HG03095 (cell line): ENCODE measurements around the gene APAF1.
A peak's percentile ranks its signal among the peaks of the same experiment; 100 is the strongest.

Source experiments
- ATAC-seq: cut with Tn5 transposase; IDR thresholded peaks from one replicate; pipeline ENCODE4 v1.9.1; 2021; ENCODE audit warnings: moderate library complexity; ENCODE audit not compliant: unreplicated experiment

The APAF1 gene

GRCh38 chr12:98721204-98721702 lies 76.2 kb downstream of the APAF1 start:
- ATAC-seq: no peak

- no peak for ATAC-seq
Observed at GRCh38 chr12:98724384-98725155, 79.5 kb downstream of the APAF1 start.

DNA sequence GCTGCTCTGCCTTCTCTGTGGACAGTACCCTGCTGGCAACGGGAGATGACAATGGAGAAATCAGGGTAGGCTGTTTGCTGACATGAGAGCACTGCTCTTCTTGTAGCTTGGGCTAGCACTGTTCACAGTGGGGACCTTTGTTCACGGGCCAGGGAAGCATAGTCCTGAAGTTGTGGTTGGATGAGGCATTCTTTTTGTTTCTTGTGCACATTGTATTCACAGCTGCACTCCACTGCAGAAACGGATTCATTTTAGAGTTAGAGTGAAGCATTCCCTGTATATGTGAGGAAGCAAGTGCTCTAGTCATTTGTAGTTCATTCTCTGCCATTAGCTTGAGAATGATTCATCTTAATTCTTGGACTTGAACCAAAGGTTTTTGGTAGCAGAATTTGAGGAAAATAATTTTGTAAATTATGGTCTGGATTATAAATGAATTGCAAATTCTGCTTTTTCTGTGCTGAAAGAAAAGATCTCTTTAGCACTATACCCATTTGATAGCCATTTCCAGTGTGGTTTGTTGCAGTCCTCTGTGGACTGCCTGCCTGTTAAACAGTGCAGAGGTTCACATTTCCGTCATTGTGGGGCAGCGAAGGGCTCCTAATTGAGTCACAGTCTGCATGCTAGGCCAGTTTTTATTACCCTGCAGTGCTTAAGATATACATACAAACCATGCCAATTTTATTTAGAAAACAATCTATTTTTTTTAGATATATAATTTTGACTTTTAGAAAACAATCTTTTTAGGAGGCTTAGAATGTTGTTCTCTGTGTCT lies 80.6 kb downstream of the APAF1 start:
- ATAC-seq: peak; percentile 72

DNA sequence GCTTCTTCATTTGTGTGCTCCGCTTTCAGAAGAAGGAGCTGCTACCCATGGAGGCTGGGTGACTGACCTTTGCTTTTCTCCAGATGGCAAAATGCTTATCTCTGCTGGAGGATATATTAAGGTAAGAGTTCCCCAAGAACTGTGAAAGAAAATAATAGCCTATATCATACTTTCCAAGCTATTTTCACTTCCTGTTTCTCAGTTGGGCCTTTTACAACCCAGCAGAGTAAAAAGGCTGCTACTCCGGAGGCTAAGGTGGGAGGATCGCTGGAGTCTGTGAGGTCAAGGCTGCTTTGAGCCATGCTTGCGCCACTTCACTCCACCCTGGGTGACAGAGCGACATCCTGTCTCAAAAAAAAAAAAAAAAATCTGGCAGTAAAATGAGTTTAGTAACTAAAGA lies 82.1 kb downstream of the APAF1 start:
- ATAC-seq: no peak

GRCh38 chr12:98730412-98730811 lies 85.3 kb downstream of the APAF1 start:
- no peak for ATAC-seq

DNA sequence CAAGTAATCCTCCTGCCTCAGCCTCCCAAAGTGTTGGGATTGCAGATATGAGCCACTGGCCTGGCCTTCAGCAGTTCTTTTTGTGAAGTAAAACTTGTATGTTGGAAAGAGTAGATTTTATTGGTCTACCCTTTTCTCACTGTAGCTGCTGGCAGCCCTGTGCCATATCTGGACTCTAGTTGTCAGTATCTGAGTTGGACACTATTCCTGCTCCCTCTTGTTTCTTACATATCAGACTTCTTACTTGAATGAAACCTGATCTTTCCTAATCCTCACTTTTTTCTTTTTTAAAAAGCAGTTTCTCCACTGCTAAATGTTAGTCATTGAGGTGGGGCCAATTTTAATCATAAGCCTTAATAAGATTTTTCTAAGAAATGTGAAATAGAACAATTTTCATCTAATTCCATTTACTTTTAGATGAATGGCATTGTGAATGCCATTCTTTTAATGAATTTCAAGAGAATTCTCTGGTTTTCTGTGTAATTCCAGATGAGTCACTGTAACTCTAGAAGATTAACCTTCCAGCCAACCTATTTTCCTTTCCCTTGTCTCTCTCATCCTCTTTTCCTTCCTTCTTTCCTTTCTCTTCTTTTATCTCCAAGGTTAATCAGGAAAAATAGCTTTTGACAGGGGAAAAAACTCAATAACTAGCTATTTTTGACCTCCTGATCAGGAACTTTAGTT lies 88.7 kb downstream of the APAF1 start:
- ATAC-seq: no peak

- no peak for ATAC-seq
Observed at GRCh38 chr12:98735821-98736220, 90.7 kb downstream of the APAF1 start.

GRCh38 chr12:98736352-98737321 lies 91.5 kb downstream of the APAF1 start:
- ATAC-seq: no peak

GRCh38 chr12:98737322-98737712 lies 92.2 kb downstream of the APAF1 start:
- no peak for ATAC-seq

DNA sequence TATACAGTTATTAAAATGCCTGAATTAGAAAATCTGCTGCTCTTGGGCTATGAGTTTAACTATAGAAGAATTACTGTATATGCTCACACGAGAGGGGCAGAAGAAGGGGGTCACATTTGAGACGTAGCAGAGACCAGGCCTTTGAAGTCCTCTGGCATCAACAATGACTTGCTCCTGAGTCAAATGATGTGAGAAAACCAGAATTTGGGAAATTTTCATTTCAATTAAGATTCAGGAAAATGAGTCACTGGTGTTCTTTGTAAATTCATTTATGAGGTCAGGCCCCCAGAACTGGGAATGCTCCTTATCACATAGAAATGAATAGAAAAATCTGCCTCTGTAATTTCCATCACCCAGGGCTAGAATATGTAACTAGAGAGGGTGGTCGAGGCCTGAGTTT lies 92.9 kb downstream of the APAF1 start:
- ATAC-seq: no peak

DNA sequence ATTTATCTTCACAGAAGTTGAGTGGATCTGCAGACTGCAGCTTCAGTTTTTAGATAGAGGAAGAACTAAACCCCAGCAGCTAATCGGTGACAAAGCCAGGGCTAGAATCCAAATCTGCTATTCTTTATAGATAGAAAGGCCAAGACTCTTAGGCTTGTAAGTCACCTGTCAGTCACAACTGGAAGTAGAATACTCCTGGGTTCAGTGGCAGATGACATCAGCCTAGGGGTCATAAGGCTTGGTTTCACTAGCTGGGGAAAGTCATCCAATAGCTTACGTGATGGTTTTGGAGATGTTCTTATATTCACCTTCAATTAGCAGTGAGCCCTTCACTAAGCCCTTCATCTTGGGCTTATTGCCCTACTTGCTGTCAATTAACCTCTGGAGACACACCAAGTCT lies 93.4 kb downstream of the APAF1 start:
- no peak for ATAC-seq

DNA sequence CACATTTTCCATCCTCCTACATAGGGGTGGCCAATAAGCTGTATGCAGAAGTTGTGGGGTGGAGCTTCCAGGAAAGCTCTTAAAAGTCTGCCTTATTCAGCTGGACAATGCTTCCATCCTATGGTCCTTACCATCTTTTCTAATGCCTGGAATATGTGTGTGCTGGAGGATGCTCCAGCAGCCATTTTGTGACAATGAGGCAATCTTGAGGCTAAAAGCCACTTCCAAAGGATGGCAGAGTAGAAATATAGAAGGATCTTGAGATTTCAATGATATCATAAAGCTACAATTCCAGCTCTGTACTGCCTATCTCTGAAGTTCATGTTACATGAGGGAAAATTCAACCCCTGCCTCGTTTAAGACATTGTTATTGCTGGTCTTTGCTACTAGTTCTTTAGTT lies 95.7 kb downstream of the APAF1 start:
- ATAC-seq: no peak

DNA sequence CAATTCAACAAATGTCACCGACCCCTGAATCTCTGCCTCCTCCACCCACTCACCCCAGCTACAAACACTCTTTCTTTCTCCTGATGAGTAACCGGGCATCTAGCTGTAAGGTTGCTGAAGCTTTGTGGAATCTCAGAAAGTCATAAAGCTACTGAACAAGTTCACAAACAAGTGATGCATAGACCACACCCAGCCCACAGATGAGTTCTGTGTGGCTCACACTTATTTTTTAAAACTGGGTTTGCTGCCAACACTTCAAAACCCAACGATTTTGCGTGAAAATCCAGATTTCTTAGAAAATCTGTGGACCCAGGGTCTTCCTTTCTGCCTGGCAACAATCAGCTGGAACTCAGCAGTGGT lies 96.1 kb downstream of the APAF1 start:
- ATAC-seq: no peak

GRCh38 chr12:98741556-98742265 lies 96.6 kb downstream of the APAF1 start:
- no peak for ATAC-seq

GRCh38 chr12:98743362-98743953 lies 98.4 kb downstream of the APAF1 start:
- ATAC-seq: no peak

DNA sequence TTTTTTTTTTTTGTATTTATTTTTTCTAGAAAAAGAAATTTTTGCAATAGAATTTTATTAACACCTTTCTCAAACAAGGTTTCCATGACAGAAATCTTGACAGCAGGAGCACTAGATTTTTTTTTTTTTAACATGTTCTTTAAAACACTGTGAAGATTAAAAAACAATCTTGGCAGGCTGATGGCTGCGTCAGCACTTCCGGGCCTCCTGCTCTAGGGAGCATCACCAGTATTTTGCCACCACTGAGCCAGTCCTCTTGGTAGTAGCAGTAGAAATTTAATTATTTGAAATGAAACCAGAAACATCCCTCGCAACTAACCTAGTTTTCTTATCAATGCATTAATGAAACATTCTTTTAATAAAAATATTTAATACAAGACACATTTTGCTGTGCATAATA lies 99.6 kb downstream of the APAF1 start:
- ATAC-seq: no peak

DNA sequence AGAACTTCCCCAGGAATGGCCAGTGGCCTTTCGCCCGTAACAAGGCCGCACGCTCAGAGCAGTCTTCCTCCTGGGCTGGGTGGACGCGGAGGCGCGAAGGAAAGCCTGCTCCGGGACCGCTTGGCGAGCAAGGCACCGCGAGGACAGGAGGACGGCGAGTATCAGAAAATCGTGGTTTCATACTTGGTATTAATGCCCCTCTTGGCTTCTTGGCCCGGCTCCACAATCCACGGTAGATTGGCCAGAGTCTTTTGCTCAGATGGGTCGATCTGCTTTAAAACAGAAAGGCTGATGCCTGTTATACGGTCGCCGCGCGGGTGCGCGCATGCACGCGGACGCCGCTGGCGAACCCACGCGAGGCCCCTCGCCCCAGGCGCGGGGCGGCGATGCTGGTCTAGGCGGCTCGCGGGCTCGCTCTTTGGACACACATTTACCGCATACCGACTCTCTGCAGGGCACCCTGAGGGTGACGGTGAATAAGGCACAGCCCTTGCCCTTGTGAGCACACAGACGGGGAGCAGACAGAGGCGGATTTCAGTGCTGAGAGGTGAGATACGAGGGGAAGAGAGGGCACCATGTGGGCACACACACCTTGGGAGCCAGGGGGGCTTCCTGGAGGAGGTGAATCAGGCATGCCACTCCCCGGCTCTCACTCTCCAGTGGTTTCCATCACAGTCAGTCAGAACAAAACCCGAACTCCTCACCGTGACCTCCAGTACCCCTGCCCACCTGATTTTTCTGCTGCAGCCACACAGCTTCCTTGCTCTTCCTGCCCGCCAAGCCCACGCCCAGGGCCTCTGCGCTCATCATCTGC lies 100.7 kb downstream of the APAF1 start:
- ATAC-seq: no peak

GRCh38 chr12:98748463-98748862 lies 103.4 kb downstream of the APAF1 start:
- ATAC-seq: no peak

- no peak for ATAC-seq
Observed at GRCh38 chr12:98750511-98750910, 105.4 kb downstream of the APAF1 start.
